ENCODE data around the gene ATXN1. TPM values are rescaled to one million over a fixed set of nuclear protein-coding genes. Genes with fewer than 3 reads are reported as not detected.

The ATXN1 gene
- total RNA-seq, 1 experiment from 2014 or later = 5.6 TPM

GRCh38 chr6:16688436-16688835 is 72.8 kb downstream of the ATXN1 start:
- Mint-ChIP-seq H3K27ac (no peak overlapping the region), H3K27me3 (ENCODE audit: low read depth) (no peaks in the 10 kb centered on the region), H3K4me1 (peaks cover 2 to 4% of the 10 kb centered on the region in 2 experiments; a peak in 2 of 4 replicates), H3K9me3 (no peaks in the 10 kb centered on the region), H3K4me3 (no peak overlapping the region), H3K36me3 (ENCODE audit: insufficient read depth in 1 of 3, low read depth in 3 of 3) (no peaks in the 10 kb centered on the region)
- no peak overlapping the region for H3K18ac ChIP-seq (ENCODE audit: insufficient read length, low read depth, low read length)
- TF ChIP-seq, protein P1, sequence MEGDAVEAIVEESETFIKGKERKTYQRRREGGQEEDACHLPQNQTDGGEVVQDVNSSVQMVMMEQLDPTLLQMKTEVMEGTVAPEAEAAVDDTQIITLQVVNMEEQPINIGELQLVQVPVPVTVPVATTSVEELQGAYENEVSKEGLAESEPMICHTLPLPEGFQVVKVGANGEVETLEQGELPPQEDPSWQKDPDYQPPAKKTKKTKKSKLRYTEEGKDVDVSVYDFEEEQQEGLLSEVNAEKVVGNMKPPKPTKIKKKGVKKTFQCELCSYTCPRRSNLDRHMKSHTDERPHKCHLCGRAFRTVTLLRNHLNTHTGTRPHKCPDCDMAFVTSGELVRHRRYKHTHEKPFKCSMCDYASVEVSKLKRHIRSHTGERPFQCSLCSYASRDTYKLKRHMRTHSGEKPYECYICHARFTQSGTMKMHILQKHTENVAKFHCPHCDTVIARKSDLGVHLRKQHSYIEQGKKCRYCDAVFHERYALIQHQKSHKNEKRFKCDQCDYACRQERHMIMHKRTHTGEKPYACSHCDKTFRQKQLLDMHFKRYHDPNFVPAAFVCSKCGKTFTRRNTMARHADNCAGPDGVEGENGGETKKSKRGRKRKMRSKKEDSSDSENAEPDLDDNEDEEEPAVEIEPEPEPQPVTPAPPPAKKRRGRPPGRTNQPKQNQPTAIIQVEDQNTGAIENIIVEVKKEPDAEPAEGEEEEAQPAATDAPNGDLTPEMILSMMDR (conservative IDR thresholded peaks at IDR 0.05) = no peak
- H2BK120ac ChIP-seq (ENCODE audit: low read depth, low read length, poor library complexity, severe bottlenecking) = no peak overlapping the region
- H3K14ac ChIP-seq (ENCODE audit: insufficient read depth, low read length) = no peak overlapping the region
- H3K9ac ChIP-seq (ENCODE audit: extremely low read depth, insufficient read length, low read length) = no peak overlapping the region
- H3K79me2 ChIP-seq (ENCODE audit: insufficient read depth, low read length) = no peaks in the 10 kb centered on the region
- no peak overlapping the region for H2BK5ac ChIP-seq (ENCODE audit: insufficient read length, low read length)
- no peaks in the 10 kb centered on the region for H3K9me3 ChIP-seq (ENCODE audit: control insufficient read depth, low read depth, low read length)
- no peak overlapping the region for H3K4ac ChIP-seq (ENCODE audit: low read depth, low read length)
- DNase-seq = no peak
- H2BK12ac ChIP-seq (ENCODE audit: insufficient read length, low read depth, low read length) = no peak overlapping the region
- no peak overlapping the region for H2BK15ac ChIP-seq (ENCODE audit: low read depth, low read length)
- no peak overlapping the region for H4K91ac ChIP-seq (ENCODE audit: insufficient read length, low read depth, low read length)
- H4K8ac ChIP-seq (replicated peaks; ENCODE audit: insufficient read length, low read depth, low read length) = no peak overlapping the region
- no peak overlapping the region for H4K5ac ChIP-seq (ENCODE audit: insufficient read length, low read depth, low read length)
- H3K23me2 ChIP-seq (ENCODE audit: insufficient read length, low read depth, low read length, poor library complexity, severe bottlenecking) = no peaks in the 10 kb centered on the region
- no peaks in the 10 kb centered on the region for H3K4me1 ChIP-seq (ENCODE audit: insufficient read depth, low read length)
- H3K56ac ChIP-seq (ENCODE audit: insufficient read length, low read depth, low read length) = no peak overlapping the region
- H2BK20ac ChIP-seq (ENCODE audit: low read depth, low read length, poor library complexity, severe bottlenecking) = no peak overlapping the region
- H3K27me3 ChIP-seq (ENCODE audit: insufficient read depth, low read length) = no peaks in the 10 kb centered on the region
- peaks cover 2% of the 10 kb centered on the region for H4K20me1 ChIP-seq (ENCODE audit: control insufficient read depth, insufficient read depth, insufficient read length)
- H3K79me1 ChIP-seq (ENCODE audit: insufficient read depth, low read depth, low read length, poor library complexity, severe bottlenecking) = no peaks in the 10 kb centered on the region
- no peak overlapping the region for H3T11ph ChIP-seq (ENCODE audit: low read length)
- no peak overlapping the region for H2AK5ac ChIP-seq (ENCODE audit: insufficient read length, low read length)
- WGBS (ENCODE audit: extremely low coverage, insufficient read length, low lambda C conversion rate) = no CpG with 5 or more reads among the region's 1 CpG
- H3K23ac ChIP-seq (ENCODE audit: insufficient read length, low read depth, low read length) = no peak overlapping the region
- H3K4me2 ChIP-seq (ENCODE audit: insufficient read depth, insufficient read length, low read length) = no peak overlapping the region
- no peak overlapping the region for H2AFZ ChIP-seq (ENCODE audit: low read length)
- no peak overlapping the region for H3K27ac ChIP-seq (ENCODE audit: insufficient read length, low read depth, low read length)
